DND-41 (cell line): ENCODE data around the gene TTC29.

Source experiments
- ATAC-seq: fragments of 200-7000 bp; cut with Tn5 transposase; 3 replicates; pipeline ENCODE4 v1.9.1; 2021; ENCODE audit warnings: low read depth; ENCODE audit not compliant: insufficient read depth
- DNase-seq: peaks from one replicate; pipeline ENCODE4 v3.0.0-alpha.2; 2020
- H2AFZ ChIP-seq: 2 replicates; pipeline ENCODE4 v1.6.0; 2012; ENCODE audit warnings: low read depth, low read length
- H3K27ac ChIP-seq: 2 replicates; pipeline ENCODE4 v1.5.1; 2012; ENCODE audit warnings: low read length, inconsistent platforms
- H3K27me3 ChIP-seq: fragments of 200-600 bp; sonication (generic); 2 replicates; pipeline ENCODE4 v1.6.0; 2012; ENCODE audit warnings: low read length, mild to moderate bottlenecking, inconsistent platforms; ENCODE audit not compliant: insufficient read depth, poor library complexity
- H3K36me3 ChIP-seq: 2 replicates; pipeline ENCODE4 v1.5.1; 2012; ENCODE audit warnings: low read length, inconsistent platforms; ENCODE audit not compliant: insufficient read depth
- H3K4me1 ChIP-seq: 2 replicates; pipeline ENCODE4 v1.5.1; 2012; ENCODE audit warnings: mild to moderate bottlenecking, low read length; ENCODE audit not compliant: insufficient read depth
- H3K4me2 ChIP-seq: 2 replicates; pipeline ENCODE4 v1.6.0; 2012; ENCODE audit warnings: mild to moderate bottlenecking, moderate library complexity, low read length, inconsistent platforms; ENCODE audit not compliant: insufficient read depth
- H3K4me3 ChIP-seq, 2 experiments: fragments of 200-600 bp in 1 of 2; shearing (Covaris generic) in 1 of 2; 2 replicates each; pipeline ENCODE4 v1.5.1; 2012 to 2016; ENCODE audit warnings: inconsistent platforms in 2 of 2, low read length in 2 of 2, mild to moderate bottlenecking in 2 of 2, low read depth in 1 of 2, moderate library complexity in 1 of 2
- H3K79me2 ChIP-seq: 2 replicates; pipeline ENCODE4 v1.6.0; 2012; ENCODE audit warnings: low read length, inconsistent platforms; ENCODE audit not compliant: insufficient read depth
- H3K9ac ChIP-seq: 2 replicates; pipeline ENCODE4 v1.6.0; 2012; ENCODE audit warnings: low read depth, mild to moderate bottlenecking, inconsistent platforms, low read length, moderate library complexity
- H3K9me3 ChIP-seq: 2 replicates; pipeline ENCODE4 v1.5.1; 2012; ENCODE audit warnings: low read length, moderate library complexity, mild to moderate bottlenecking, inconsistent platforms; ENCODE audit not compliant: insufficient read depth, severe bottlenecking
- H4K20me1 ChIP-seq: 2 replicates; pipeline ENCODE4 v1.6.0; 2012; ENCODE audit warnings: low read length; ENCODE audit not compliant: insufficient read depth
- EZH2 ChIP-seq: IDR thresholded peaks from 3 replicates; pipeline ENCODE4 v1.6.1; 2012; ENCODE audit warnings: borderline replicate concordance, low read depth, mild to moderate bottlenecking, moderate library complexity, low read length, inconsistent platforms; ENCODE audit not compliant: severe bottlenecking
- TF ChIP-seq, protein P1 (sequence below): IDR thresholded peaks from 2 replicates; pipeline ENCODE4 v1.5.1; 2012; ENCODE audit warnings: borderline replicate concordance, low read length, moderate library complexity, mild to moderate bottlenecking; ENCODE audit not compliant: poor library complexity, severe bottlenecking; ENCODE audit errors: extremely low read depth

The TTC29 gene

DNA sequence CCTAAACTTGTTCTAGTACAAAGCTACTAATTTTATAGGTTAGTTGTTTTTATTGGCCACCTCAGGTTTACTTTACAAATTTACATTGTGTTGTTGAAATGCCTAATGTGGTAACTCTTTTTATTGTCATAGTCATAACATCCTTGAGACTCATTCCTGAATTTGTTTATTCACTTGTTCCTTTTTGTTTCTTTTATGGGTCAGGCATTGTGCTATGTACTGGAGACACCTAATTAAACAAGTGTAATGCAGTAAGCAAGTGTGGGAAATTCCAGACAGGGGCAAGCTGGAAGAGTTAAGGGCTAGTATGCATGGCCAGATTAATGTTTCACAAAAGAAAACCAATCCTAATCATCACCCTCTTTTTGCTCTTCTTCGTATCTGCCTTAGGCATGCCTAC lies 30.5 kb upstream of the TTC29 start:
- Histone ChIP-seq H3K79me2 (no peaks in the 10 kb centered on the region), H3K9ac (no peak overlapping the region), H2AFZ (no peak overlapping the region), H3K4me2 (no peak overlapping the region), H3K9me3 (no peaks in the 10 kb centered on the region), H4K20me1 (no peaks in the 10 kb centered on the region), H3K4me3 (no peak overlapping the region), H3K27ac (no peak overlapping the region), H3K27me3 (no peaks in the 10 kb centered on the region), H3K36me3 (no peaks in the 10 kb centered on the region), H3K4me1 (no peaks in the 10 kb centered on the region)
- TF ChIP-seq, protein P1, sequence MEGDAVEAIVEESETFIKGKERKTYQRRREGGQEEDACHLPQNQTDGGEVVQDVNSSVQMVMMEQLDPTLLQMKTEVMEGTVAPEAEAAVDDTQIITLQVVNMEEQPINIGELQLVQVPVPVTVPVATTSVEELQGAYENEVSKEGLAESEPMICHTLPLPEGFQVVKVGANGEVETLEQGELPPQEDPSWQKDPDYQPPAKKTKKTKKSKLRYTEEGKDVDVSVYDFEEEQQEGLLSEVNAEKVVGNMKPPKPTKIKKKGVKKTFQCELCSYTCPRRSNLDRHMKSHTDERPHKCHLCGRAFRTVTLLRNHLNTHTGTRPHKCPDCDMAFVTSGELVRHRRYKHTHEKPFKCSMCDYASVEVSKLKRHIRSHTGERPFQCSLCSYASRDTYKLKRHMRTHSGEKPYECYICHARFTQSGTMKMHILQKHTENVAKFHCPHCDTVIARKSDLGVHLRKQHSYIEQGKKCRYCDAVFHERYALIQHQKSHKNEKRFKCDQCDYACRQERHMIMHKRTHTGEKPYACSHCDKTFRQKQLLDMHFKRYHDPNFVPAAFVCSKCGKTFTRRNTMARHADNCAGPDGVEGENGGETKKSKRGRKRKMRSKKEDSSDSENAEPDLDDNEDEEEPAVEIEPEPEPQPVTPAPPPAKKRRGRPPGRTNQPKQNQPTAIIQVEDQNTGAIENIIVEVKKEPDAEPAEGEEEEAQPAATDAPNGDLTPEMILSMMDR: no peak
- TF ChIP-seq EZH2: no peak
- no peak for DNase-seq
- no peak for ATAC-seq

DNA sequence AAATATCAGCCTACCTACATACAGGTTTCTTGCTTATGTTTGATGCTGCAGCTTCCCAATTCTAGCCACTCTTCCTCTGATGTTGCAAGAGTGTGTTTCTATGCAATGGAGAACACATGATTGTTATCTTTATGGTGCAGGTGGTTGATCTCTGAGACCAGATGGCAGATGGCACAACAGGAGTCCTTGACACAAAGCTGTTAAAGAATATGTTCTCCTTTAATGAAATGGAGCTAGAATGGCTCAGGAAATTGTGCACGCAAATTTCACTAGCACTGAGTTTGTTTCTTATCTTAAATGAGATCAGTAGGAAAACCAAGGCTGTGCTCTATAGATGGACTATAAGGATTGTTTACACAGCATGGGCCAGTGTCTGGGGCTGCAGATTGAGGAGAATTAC lies 29.9 kb upstream of the TTC29 start:
- no peaks in the 10 kb centered on the region for H3K4me1 ChIP-seq
- H3K9ac ChIP-seq: no peak overlapping the region
- H3K27me3 ChIP-seq: no peaks in the 10 kb centered on the region
- no peak overlapping the region for H2AFZ ChIP-seq
- H3K79me2 ChIP-seq: no peaks in the 10 kb centered on the region
- H3K4me2 ChIP-seq: no peak overlapping the region
- ATAC-seq (no peak; the same call in 2 of the 3 replicates), DNase-seq (no peak)
- no peak overlapping the region for H3K4me3 ChIP-seq
- TF ChIP-seq EZH2: no peak
- TF ChIP-seq, protein P1: no peak
- H3K36me3 ChIP-seq: no peaks in the 10 kb centered on the region
- no peak overlapping the region for H3K27ac ChIP-seq
- no peaks in the 10 kb centered on the region for H3K9me3 ChIP-seq
- no peaks in the 10 kb centered on the region for H4K20me1 ChIP-seq

DNA sequence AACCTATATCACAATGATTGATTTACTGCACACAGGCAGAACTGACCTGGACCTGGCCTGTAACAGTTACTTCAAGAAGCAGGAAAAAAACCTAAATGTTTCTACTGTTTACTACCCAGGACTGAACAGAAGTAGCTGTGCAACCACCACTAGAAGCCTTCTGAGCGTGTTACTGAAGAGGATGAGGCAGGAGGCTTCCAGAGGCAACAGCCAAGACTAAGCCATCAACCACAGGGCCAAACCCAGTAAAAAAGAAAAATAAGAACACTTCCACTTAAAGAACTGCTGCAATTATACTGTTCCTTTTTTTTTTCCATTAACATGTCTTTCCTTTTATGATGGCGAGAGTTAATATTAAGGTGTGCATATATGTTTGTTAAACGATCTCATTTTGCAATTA lies 29.4 kb upstream of the TTC29 start:
- no peaks in the 10 kb centered on the region for H3K9me3 ChIP-seq
- ATAC-seq (no peak), DNase-seq (no peak)
- H3K27me3 ChIP-seq: no peaks in the 10 kb centered on the region
- H3K4me3 ChIP-seq: no peak overlapping the region
- H3K36me3 ChIP-seq: no peaks in the 10 kb centered on the region
- no peak overlapping the region for H3K4me2 ChIP-seq
- H3K79me2 ChIP-seq: no peaks in the 10 kb centered on the region
- no peak overlapping the region for H3K9ac ChIP-seq
- H4K20me1 ChIP-seq: no peaks in the 10 kb centered on the region
- H2AFZ ChIP-seq: no peak overlapping the region
- no peak overlapping the region for H3K27ac ChIP-seq
- TF ChIP-seq, protein P1: no peak
- TF ChIP-seq EZH2: no peak
- H3K4me1 ChIP-seq: no peaks in the 10 kb centered on the region

DNA sequence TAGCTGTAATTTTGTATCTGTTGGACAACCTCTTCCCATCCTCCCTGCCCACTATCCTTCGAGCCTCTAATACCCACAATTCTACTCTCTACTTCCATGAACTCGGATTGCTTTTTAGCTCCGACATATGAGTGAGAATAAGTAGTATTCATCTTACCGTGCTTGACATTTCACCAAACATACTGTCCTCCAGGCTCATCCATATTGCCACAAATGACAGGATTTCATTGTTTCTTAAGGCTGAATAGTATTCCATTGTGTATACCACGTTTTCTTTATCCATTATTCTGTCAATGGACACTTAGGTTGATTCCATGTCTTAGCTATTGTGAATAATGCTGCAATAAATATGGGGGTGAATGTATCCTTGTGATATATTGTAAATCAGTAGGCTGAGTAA lies 26.4 kb upstream of the TTC29 start:
- no peaks in the 10 kb centered on the region for H4K20me1 ChIP-seq
- no peaks in the 10 kb centered on the region for H3K36me3 ChIP-seq
- TF ChIP-seq, protein P1: no peak
- no peak for TF ChIP-seq EZH2
- H3K9me3 ChIP-seq: no peaks in the 10 kb centered on the region
- H3K79me2 ChIP-seq: no peaks in the 10 kb centered on the region
- no peak overlapping the region for H3K4me3 ChIP-seq
- no peaks in the 10 kb centered on the region for H3K27me3 ChIP-seq
- H3K9ac ChIP-seq: no peak overlapping the region
- H3K4me2 ChIP-seq: no peak overlapping the region
- H3K4me1 ChIP-seq: no peaks in the 10 kb centered on the region
- DNase-seq (no peak), ATAC-seq (no peak)
- H3K27ac ChIP-seq: no peak overlapping the region
- no peak overlapping the region for H2AFZ ChIP-seq
